NOMO-1 treated with dmso at 0.1 percent for 144 hours (cell line): ENCODE results near the gene KCNA10.

Experiments used
- DNase-seq: peaks from one replicate; lab custom pipeline; 2025; ENCODE audit not compliant: unreplicated experiment; lab: John Stamatoyannopoulos, UW

KCNA10 gene

GRCh38 chr1:110478886-110479285 lies 40.1 kb downstream of the KCNA10 start:
- no peak for DNase-seq

- DNase-seq: no peak
These were observed 40.9 kb downstream of the KCNA10 start for GRCh38 chr1:110477967-110478640.

GRCh38 chr1:110477445-110477957 lies 41.5 kb downstream of the KCNA10 start:
- no peak for DNase-seq

GRCh38 chr1:110477041-110477440 lies 41.9 kb downstream of the KCNA10 start:
- DNase-seq: no peak

- DNase-seq: no peak
These were observed 42.8 kb downstream of the KCNA10 start for GRCh38 chr1:110476028-110476765.

GRCh38 chr1:110475362-110476027 lies 43.5 kb downstream of the KCNA10 start:
- no peak for DNase-seq

GRCh38 chr1:110474444-110474843 lies 44.5 kb downstream of the KCNA10 start:
- DNase-seq: no peak

GRCh38 chr1:110472546-110472945 lies 46.4 kb downstream of the KCNA10 start:
- DNase-seq: no peak

GRCh38 chr1:110471131-110471530 lies 47.8 kb downstream of the KCNA10 start:
- DNase-seq: no peak
